GM10248 (cell line): ENCODE measurements around the gene SYMPK.
"Not testable (repeated sequence)": the region's sequence is repeated elsewhere in the genome, so short reads cannot be mapped to it uniquely, and the experiment has no call there.

Experiments used
- CTCF ChIA-PET: fragments of 300-600 bp; sonication (Branson Sonifier 250); formaldehyde crosslinking; extraction: SDS; loops from one replicate; lab custom pipeline; 2021; ENCODE audit warnings: antibody characterized with exemption; lab: Yijun Ruan, JAX
- POLR2A ChIA-PET: fragments of 350-650 bp; sonication (Branson Sonifier 250); formaldehyde crosslinking; extraction: SDS; loops from one replicate; lab custom pipeline; 2020; ENCODE audit warnings: antibody characterized with exemption; lab: Yijun Ruan, JAX
- DNase-seq: peaks from one replicate; pipeline ENCODE4 v3.0.0; 2012; ENCODE audit errors: extremely low spot score
- TF ChIP-seq, protein P1 (sequence below): IDR thresholded peaks from 2 replicates; pipeline ENCODE4 v1.5.1; 2012; ENCODE audit warnings: mild to moderate bottlenecking, low read depth; ENCODE audit errors: extremely low read depth, missing control alignments, control extremely low read depth

SYMPK gene

DNA sequence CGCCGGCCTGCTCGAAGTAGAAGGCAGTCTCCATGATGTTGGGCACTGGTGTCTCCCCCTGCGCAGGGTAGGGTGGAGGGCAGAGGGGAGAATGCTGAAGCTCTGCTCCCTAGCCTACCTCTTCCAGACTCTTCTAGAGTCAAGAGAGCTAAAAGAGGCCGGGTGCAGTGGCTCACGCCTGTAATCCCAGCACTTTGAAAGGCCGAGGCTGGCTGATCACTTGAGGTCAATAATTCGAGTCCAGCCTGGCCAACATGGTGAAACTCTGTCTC lies 58.1 kb downstream of the SYMPK start:
- POLR2A ChIA-PET = no interaction called here
- TF ChIP-seq, protein P1, sequence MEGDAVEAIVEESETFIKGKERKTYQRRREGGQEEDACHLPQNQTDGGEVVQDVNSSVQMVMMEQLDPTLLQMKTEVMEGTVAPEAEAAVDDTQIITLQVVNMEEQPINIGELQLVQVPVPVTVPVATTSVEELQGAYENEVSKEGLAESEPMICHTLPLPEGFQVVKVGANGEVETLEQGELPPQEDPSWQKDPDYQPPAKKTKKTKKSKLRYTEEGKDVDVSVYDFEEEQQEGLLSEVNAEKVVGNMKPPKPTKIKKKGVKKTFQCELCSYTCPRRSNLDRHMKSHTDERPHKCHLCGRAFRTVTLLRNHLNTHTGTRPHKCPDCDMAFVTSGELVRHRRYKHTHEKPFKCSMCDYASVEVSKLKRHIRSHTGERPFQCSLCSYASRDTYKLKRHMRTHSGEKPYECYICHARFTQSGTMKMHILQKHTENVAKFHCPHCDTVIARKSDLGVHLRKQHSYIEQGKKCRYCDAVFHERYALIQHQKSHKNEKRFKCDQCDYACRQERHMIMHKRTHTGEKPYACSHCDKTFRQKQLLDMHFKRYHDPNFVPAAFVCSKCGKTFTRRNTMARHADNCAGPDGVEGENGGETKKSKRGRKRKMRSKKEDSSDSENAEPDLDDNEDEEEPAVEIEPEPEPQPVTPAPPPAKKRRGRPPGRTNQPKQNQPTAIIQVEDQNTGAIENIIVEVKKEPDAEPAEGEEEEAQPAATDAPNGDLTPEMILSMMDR = no peak
- CTCF ChIA-PET = interaction anchor here (1.4 to 11.7 kb wide), 3 partner anchors 9 to 35 kb away, joined by 4 to 113 read pairs (median 14); partner anchors contain the start of genes RSPH6A and SIX5
- DNase-seq = no peak

DNA sequence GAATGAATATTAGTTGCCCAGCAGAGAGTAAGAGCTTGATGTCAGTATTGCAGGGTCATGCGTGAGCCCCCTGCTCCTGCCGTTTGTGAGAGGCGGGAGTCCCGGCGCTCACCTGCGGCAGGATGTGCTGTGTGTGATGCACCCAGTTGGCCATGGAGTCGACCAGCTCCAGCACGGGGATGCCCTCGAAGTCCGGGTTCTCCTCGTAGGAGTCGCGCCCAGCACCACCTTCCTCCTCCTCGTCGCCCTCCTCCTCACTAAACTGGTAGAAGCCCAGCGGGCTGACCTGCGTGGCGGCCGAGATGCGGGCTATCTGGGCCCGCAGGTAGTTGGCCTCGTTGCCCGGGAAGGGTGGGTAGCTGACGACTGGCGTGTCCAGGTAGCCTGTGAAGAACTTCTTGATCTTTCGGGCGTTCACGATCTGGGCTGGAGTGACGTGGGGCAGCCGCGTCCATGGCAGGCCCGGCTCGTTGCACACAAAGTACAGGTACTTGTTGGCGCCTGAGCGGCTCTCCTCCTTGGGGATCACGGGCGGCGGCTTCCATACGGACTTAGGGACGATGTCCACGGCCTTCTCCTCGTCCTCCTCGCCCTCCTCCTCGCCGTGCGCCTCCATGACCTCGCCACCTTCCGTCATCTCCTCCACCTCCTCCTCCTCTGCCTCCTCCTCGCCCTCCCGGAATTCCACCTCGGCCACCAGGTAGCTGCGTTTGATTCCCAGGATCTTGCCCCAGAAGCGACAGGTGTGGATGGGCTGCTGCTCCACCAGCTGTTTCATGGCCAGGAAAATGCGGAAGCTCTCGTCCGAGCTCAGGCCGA lies 58.6 kb downstream of the SYMPK start:
- TF ChIP-seq, protein P1 = no peak
- CTCF ChIA-PET = interaction anchor here (1.4 to 11.7 kb wide), 4 partner anchors 8 to 35 kb away, joined by 4 to 113 read pairs (median 38); partner anchors contain the start of genes RSPH6A and SIX5
- no peak for DNase-seq
- POLR2A ChIA-PET = no interaction called here

DNA sequence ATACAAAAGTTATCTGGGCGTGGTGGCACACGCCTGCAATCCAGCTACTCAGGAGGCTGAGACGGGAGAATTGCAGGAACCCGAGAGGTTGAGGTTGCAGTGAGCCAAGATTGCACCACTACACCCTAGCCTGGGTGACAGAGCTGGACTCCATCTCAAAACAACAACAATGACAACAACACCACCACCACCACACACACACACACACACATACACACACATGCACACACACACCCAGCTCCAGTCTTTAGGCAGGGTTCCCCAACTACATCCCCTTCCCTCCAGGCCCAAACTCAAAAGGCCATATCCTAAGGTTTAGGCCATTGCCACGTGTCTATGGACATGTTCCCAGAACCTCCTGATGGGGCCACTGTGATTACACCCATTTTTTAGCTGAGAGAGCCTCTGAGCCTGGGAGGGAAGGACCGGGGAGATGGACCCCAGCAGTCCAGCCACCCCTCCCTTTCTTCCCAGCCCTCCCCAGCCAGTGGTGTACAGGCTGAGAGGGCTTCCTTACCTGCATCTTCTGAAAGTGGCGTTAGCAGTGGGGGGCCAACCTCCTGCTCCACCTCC lies 61.3 kb downstream of the SYMPK start:
- POLR2A ChIA-PET = interaction anchor here (1.2 kb wide), 1 partner anchor 15 kb away, joined by 3 read pairs; no protein-coding TSS in a partner anchor
- CTCF ChIA-PET = interaction anchor here (1.1 to 11.7 kb wide), 4 partner anchors 9 to 32 kb away, joined by 3 to 113 read pairs (median 34); partner anchors contain the start of genes DMWD, RSPH6A and SIX5

DNA sequence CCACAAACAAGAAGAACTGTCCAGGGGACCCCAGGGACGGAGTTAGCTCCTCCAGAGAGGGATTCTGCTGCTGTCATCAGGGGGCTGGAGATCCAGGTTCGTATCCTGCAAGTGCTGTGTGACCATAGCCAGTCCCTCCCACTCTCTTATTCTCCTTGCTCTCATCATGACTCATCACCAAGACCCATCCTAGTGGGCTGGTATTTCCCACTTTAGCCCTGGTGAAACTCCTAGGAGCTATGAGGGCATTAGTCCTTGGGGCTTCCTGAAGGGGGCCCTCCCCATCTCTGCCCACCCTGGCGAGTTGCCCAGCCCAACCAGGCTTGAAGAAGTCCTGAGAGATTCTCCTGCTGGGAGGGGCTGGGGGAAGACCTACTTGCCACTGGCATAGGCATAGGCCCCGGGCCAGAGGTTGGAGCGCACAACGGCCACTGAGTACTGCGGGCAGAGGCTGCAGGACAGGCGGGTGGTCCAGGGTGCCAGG lies 62.8 kb downstream of the SYMPK start:
- ChIA-PET CTCF (interaction anchor here (1.0 to 11.7 kb wide), 21 partner anchors 9 to 282 kb away, joined by 3 to 113 read pairs (median 6); partner anchors contain the start of genes DMPK, FOXA3, RSPH6A and SIX5), POLR2A (no interaction called here)
- DNase-seq = no peak
- TF ChIP-seq, protein P1 = no peak

More for the DNA sequence above, 61.3 kb downstream of the SYMPK start:
- no peak for DNase-seq
- TF ChIP-seq, protein P1 = no peak

DNA sequence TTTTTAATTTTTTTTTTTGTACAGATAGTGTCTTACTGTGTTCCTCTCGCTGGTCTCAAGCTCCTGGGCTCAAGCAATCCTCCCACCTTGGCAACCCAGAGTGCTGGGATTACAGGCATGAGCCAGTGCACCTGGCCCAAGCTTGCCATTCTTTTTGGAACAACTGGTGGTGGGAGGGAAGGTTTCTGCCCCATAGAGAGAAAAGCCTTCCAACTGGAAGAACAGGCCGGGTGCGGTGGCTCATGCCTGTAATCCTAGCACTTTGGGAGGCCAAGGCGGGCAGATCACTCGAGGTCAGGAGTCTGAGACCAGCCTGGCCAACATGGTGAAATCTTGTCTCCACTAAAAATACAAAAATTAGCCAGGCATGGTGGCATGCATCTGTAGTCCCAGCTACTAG lies 63.4 kb downstream of the SYMPK start:
- CTCF ChIA-PET = interaction anchor here (0.7 to 11.7 kb wide), 32 partner anchors 9 to 708 kb away, joined by 3 to 113 read pairs (median 4); partner anchors contain the start of genes DMPK, FOXA3, RSPH6A and SIX5
- DNase-seq, POLR2A ChIA-PET: not testable (repeated sequence)

DNA sequence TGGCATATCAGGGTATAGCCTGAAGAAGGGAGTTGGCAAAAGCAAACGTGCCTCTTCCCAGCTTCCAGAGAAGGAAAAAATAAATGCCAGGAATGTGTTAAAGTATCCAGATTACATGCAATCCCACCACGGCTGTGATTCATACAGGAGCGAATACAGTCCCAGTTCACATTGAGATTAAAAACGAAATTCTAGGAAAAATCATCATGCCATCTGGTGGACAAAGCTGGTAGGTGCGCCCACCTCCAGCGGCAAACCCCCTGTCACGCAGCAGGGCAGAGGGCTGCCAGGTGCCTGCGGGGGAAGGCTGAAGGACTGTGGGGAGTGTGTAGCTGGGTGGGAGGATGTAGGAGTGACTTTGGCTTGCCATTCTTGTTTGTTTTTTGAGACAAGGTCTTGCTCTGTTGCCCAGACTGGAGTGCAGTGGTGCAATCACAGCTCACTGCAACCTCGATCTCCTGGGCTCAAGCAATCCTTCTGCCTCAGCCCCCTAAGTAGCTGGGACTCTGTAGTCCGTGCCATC lies 63.9 kb downstream of the SYMPK start:
- ChIA-PET POLR2A (interaction anchor here (0.6 kb wide), 1 partner anchor 201 kb away, joined by 3 read pairs; no protein-coding TSS in a partner anchor), CTCF (interaction anchor here (0.7 to 11.7 kb wide), 33 partner anchors 9 to 707 kb away, joined by 3 to 113 read pairs (median 4); partner anchors contain the start of genes DMPK, FOXA3, RSPH6A and SIX5)
- peak; percentile 81 for DNase-seq
- TF ChIP-seq, protein P1 = peak; percentile 72
